ENCODE data around the gene BCL2L2. TPM values are rescaled to one million over a fixed set of nuclear protein-coding genes. Genes with fewer than 3 reads are reported as not detected.

Gene BCL2L2
- total RNA-seq, 1 donor from 2014 or later, result 49.2 TPM

- Histone ChIP-seq H3K9me3 (no peaks in the 10 kb centered on the region), H3K4me1 (peaks cover 4 to 5% of the 10 kb centered on the region in 2 donors), H3K4me3 (no peak overlapping the region), H3K36me3 (peaks cover 5 to 7% of the 10 kb centered on the region in 2 donors), H3K27ac (no peak overlapping the region), H3K27me3 (no peaks in the 10 kb centered on the region)
- DNase-seq (ENCODE audit: low spot score in 2 of 2), result peak in 1 of 2 donors; percentile 56
- intact Hi-C loops (cut with DNase I), result no loop called here
- TF ChIP-seq, protein P1, sequence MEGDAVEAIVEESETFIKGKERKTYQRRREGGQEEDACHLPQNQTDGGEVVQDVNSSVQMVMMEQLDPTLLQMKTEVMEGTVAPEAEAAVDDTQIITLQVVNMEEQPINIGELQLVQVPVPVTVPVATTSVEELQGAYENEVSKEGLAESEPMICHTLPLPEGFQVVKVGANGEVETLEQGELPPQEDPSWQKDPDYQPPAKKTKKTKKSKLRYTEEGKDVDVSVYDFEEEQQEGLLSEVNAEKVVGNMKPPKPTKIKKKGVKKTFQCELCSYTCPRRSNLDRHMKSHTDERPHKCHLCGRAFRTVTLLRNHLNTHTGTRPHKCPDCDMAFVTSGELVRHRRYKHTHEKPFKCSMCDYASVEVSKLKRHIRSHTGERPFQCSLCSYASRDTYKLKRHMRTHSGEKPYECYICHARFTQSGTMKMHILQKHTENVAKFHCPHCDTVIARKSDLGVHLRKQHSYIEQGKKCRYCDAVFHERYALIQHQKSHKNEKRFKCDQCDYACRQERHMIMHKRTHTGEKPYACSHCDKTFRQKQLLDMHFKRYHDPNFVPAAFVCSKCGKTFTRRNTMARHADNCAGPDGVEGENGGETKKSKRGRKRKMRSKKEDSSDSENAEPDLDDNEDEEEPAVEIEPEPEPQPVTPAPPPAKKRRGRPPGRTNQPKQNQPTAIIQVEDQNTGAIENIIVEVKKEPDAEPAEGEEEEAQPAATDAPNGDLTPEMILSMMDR (IDR thresholded peaks at IDR 0.05), result no peak
Measured at GRCh38 chr14:23347406-23348296, 41.0 kb downstream of the BCL2L2 start.

DNA sequence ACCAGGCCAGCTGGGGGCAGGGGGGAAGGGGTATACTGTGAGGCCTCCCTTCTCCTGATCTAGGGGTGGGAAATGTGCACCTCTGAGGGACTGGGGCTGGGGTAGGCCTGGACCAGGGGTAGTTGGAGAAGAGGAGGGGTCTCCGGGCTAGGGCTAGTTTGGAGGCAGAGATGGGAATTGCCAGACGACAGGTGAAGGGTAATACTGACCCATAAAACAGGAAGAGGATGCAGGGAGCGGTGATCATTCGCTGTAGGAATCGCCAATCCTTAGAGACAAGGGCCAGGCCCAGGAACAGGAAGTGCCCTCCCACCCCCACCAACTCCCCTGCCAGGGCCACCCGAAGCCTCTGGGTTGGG is 41.6 kb downstream of the BCL2L2 start:
- Histone ChIP-seq H3K9me3 (no peaks in the 10 kb centered on the region), H3K27ac (no peak overlapping the region), H3K27me3 (no peaks in the 10 kb centered on the region), H3K4me3 (no peak overlapping the region), H3K4me1 (peaks cover 4 to 8% of the 10 kb centered on the region in 2 donors), H3K36me3 (peaks cover 5 to 7% of the 10 kb centered on the region in 2 donors)
- intact Hi-C loops (cut with DNase I), result no loop called here
- DNase-seq (ENCODE audit: low spot score in 2 of 2), result peak in 1 of 2 donors; percentile 37
- TF ChIP-seq, protein P1 (IDR thresholded peaks at IDR 0.05), result no peak

- no peak overlapping the region for H3K4me3 ChIP-seq
- TF ChIP-seq, protein P1 (IDR thresholded peaks at IDR 0.05), result no peak
- H3K36me3 ChIP-seq, result peaks cover 5 to 7% of the 10 kb centered on the region in 2 donors
- no peaks in the 10 kb centered on the region for H3K27me3 ChIP-seq
- H3K27ac ChIP-seq, result no peak overlapping the region
- DNase-seq (ENCODE audit: low spot score in 2 of 2), result peak in 1 of 2 donors; percentile 44
- no peaks in the 10 kb centered on the region for H3K9me3 ChIP-seq
- intact Hi-C loops (cut with DNase I), result no loop called here
- peaks cover 4 to 9% of the 10 kb centered on the region in 2 donors for H3K4me1 ChIP-seq
Measured at GRCh38 chr14:23349156-23349845, 42.7 kb downstream of the BCL2L2 start.

- peak in 1 of 2 donors; percentile 65 for DNase-seq (ENCODE audit: low spot score in 2 of 2)
- TF ChIP-seq, protein P1 (IDR thresholded peaks at IDR 0.05), result peak in 1 of 3 experiments; percentile 4
Measured at GRCh38 chr14:23351681-23352505, 45.3 kb downstream of the BCL2L2 start.

More at GRCh38 chr14:23351681-23352505, 45.3 kb downstream of the BCL2L2 start:
- no peaks in the 10 kb centered on the region for H3K27me3 ChIP-seq
- intact Hi-C loops (cut with DNase I), result loop anchor here (1.0 to 2.0 kb wide), 2 partner anchors 13 to 31 kb away; partner anchors contain the start of genes EFS and PABPN1
- peak overlapping the region; percentile 69 to 81 for H3K4me3 ChIP-seq
- H3K27ac ChIP-seq, result peak overlapping the region in 1 of 2 donors; percentile 24
- peaks cover 4 to 5% of the 10 kb centered on the region in 2 donors for H3K36me3 ChIP-seq
- peaks cover 4 to 9% of the 10 kb centered on the region in 2 donors for H3K4me1 ChIP-seq
- H3K9me3 ChIP-seq, result no peaks in the 10 kb centered on the region
